ENCODE results near the gene RTN4RL2.

The RTN4RL2 gene

DNA sequence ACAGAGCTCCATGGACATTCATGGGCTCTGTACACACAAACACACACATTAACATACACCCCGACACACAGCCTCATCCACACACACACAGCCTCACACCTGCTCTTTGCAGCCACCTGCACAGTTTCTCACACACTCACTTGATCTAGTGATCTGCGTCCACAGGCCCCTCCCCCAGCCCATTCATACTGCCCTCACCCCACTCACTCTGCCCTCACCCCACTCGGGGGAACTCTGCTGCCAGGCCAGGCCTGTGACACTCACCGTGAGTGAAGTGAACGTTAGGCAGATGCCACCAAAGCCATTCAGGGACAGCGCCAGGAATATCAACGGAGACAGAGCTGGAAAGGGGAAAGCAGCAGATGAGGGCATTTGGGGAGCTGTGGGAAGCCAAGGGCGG, 40.2 kb downstream of the RTN4RL2 start:
- DNase-seq (ENCODE audit: low spot score) = no peak

DNA sequence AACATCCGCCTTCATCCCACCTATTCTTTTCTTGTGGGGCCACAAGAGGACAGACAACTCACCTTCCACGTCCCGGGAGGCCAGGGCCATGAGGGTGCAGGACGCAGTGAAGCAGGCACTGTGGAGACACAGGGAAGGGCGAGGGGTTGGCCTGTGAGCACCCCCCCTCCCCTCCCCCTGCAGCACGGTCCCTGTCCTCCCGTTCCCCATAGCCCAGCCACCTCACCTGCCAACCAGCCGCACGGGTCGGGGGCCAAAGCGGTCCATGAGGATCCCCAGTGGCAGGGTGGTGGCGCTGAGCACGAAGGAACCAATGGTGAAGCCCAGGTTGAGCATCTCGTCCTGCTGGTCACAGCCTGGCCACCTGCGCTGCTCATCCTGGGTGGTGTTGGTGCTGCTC, 40.6 kb downstream of the RTN4RL2 start:
- DNase-seq (ENCODE audit: low spot score) = no peak

DNA sequence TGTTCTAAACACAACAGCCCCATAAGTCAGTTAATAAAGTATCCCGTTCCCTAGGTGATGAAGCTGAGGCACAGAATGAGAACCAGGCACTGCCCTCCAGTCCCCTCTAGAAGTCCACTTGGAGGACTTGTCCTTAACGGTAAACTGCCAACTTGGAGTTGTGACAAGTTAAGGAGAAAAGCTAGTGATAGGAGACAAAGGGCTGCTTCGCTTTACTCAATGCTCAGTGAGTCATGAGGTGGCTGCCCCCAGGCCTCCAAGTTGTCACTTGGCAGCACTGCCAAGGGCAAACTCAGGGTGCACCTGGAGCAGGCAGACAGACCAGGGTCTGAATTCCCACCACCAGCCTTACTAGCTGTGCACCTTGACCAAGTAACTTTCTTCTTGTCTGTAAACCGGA, 41.6 kb downstream of the RTN4RL2 start:
- DNase-seq (ENCODE audit: low spot score) = no peak

DNA sequence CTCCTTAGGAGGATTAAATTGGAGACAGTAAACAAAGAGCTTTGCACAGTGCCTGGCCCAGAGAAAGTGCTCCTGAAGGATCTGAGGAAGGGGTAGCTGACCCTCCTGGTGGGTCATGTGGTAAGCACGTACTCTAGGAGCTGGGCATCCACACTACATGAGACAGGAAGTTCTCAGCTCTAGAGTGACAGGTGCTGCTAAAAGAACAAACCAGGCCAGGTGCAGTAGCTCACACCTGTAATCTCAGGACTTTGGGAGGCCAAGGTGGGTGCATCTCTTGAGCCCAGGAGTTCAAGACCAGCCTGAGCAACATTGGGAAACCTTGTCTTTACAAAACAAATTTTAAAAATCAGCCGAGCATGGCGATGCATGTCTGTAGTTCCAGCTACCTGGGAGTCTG, 42.0 kb downstream of the RTN4RL2 start:
- DNase-seq (ENCODE audit: low spot score) = no peak

DNA sequence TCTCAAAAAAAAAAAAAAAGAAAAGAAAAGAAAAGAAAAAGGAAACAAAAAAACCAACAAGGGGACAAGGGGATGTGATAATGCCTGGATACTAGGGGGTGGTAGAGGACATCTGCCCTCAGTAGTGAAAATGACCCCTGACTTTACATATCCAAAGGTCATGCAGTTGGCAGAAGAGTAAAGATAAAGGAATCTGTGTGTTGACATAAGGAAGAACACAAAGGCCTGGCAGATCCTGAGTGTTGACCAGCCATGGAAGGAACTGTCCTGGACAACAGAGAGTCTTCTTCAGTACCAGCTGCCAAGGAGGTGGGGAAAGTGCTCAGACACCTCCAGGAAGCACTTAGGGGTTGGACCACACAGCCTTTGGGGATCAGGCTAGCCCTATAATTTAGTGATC, 42.5 kb downstream of the RTN4RL2 start:
- no peak for DNase-seq (ENCODE audit: low spot score)

DNA sequence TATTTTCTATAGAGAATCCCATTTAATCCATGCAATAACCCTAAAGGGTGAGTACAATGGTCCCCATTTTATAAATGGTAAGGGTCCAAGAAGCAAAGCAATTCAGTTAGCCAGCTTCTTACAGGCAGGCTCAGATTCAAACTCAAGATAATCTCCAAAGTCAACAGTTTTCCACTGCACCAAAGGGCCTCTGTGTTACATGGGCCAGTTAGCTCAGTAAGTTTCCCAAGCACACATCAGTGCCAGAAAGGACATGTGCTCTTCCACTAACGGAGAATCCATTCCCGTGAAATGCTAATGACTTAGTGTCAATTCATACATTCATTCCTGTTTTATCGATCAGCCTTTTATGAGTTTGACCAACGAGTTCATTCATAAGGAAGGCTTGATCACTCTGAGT, 44.2 kb downstream of the RTN4RL2 start:
- DNase-seq (ENCODE audit: low spot score) = no peak

DNA sequence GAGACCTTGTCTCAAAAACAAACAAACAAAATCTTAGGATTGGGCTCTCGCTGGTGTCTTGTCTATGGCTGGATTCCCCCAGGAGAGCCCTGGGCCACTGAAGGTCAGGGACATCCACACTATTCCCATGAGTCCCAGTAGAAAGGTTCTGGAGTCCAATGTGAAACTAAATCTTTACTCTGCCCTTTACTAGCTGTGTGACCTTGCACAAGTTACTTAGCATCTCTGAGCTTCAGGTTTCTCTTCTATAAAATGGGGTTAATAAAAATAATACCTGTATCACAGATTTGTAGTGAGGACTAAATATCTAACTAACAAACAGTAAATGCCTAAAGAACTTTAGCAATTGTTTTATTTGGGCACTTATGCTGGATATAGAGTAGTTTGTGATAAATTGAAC, 46.2 kb downstream of the RTN4RL2 start:
- no peak for DNase-seq (ENCODE audit: low spot score)

DNA sequence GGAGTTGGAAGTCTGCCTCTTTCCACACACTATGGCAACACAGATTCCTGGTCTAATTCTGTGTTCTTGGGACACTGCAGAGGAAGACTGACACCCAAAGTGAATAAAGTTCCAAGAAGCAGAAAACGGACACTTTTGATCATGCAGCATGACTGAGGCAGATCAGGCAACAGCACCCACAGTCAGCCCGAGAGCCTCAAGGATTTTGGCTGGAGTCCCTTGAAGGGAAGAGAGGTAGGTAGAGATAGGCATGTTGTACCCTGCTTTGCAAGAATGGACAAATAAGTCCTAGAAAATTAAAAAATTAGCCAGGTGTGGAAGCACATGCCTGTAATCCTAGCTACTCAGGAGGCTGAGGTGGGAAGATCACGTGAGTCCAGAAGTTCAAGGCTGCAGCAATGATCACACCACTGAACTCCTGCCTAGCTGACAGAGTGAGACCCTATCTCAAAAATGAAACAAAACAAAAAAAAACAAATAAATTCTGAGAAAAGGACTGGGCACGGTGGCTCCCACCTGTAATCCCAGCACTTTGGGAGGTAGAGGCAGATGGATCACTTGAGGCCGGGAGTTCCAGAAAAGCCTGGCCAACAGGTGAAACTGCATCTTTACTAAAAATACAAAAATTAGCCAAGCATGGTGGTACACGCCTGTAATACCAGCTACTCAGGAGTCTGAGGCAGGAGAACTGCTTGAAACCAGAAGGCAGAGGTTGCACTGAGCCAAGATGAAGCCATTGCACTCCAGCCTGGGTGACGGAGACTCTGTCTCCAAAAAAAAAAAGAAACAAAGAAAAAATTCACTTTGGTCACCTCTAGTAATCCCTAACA, 48.2 kb downstream of the RTN4RL2 start:
- DNase-seq (ENCODE audit: low spot score) = no peak

DNA sequence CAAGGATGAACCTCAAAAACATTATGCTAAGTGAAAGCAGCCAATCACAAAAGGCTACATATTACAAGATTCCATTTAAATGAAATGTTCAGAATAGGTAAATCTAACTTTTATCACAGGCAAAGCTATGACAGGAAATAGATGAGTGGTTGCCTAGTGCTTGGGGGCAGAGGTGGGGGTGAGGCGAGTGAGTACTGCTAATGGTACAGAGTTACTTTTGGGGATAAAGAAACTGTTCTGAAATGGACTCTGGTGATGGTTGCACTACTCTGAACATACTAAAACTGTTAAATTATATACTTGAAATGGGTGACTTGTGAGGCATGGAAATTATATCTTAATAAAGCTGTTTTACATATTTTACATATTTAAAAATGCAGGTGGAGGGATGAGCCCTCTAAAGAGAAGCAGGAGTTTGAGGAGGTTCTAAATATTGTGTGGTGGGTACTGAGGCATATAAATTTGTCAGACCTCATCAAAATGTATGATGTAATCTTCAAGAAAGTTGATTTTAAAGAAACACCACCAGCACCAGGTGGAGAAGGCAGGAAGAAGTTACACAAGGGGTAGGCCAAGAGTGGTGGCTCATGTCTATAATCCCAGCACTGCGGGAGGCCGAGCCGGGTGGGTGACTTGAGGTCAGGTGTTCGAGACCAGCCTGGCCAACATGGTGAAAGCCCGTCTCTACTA, 51.6 kb downstream of the RTN4RL2 start:
- DNase-seq (ENCODE audit: low spot score) = no peak

DNA sequence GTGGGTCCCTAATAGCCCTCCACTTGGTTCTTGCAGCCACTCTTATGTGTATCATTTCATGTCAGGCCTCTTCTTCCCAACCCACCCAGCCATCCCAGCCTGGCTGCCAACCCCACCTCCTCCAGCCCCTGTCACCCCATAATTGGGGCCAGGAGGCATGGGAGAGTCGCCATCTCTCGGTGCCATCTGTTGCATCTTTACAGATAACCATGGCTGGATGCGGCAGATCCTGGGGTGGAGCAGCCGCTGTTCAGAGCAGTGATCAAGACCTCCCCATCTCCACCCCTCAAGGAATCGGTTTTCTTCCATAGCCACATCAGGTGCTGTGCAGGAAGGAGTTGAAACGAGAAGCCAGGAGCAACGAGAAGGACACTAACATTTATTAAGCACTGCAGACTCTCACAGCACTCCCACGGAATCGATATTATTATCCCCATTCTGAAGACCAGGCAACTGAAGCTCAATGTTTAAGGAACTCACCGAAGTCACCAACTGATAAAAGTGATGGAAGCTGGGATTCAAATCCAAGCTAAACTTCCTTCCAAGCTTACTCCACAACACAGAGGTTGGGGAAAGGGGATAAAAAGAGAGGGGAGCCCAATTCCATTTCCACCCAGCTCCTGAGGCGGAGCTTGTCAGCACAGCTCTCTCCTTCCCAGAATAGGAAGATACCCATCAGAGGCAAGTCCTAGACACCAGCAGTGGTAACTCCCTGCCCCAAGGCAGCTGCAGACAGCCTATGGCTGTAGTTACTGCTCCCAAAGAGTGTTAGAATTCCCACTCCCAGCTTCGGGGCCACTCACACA, 52.5 kb downstream of the RTN4RL2 start:
- no peak for DNase-seq (ENCODE audit: low spot score)

DNA sequence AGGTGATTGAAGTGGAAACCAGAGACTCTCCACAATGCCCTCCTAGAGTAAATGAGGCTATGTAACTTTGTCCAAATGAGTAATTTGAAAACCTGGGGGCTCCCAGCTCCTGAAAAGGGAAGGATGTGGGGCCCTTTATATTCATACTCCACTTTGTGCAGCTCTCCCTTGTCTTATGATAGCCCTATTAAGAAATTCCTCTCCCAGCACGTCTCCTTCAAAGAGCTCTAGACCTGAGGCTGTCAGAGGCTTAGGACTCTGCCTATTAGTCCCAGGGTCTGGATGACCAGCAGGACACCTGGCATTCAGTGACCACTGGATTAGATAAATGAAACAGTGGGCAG, 53.1 kb downstream of the RTN4RL2 start:
- DNase-seq (ENCODE audit: low spot score) = no peak

DNA sequence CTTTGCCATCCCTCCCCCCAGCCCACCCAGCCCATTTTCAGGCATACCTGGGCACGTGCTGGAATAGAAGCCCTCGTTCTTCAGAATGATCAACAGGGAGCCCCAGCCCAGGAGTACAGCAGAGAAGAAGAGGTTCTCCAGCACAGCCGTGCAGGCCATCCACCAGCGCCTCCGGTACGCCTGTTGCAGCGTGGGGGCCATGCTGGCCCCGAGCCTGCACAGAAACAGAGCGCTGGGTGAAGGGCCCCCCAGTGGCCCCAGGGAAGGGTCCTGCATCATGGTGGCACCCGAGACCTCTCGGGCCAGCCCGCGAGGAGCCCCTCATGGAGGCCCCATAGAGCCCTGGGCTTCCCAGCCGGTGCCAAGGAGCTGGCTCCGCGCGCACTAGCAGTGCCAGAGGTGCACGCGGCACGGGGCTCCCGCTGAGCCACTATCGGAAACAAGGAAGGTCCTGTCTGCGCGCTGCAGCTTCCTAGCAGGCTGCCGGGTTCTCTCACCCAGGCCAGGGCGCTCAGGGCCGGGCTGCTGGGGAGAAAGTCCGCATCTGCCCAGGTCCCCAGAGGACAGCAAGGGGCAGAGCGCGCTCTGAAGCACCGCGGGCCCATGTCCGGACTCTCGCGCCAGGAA, 53.7 kb downstream of the RTN4RL2 start:
- peak; percentile 52 for DNase-seq (ENCODE audit: low spot score)

DNA sequence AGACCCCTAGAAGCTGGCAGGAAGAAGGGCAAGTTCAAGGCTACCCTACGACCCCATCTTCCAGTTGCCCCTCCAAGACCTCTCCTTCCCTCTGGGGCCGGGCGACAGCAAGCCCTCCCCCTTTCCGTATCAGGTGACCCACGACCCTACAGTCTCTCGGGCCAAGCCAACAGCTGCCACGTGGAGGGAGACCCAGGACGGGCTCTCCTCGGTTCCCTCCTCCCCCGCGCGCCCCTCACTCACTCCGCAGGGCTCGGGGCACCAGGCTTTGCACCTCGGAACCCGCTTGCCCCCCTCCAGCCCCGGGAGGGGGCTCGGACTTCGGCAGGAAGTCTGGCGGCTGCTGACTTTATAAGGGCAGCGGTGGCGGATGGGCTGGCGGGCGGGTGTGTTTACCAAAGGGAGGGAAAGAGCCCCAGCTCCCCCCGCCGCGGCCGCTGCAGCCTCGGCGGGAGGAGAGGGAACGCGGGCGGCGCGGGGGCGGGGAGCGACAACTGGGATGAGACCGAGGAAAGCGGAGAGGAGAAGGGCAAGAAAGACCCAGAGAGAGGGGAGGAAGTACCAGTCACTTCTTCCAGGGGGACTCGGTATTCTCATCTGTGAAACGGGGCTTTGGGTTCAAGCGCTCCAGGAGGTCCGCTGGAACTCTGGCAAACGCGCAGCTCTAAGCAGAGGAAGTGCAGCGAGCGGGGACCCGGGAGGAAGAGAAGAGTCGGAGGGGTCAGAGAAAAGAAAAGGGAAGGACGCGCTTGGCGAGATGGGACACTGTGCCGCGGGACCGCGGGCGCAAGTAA, 54.4 kb downstream of the RTN4RL2 start:
- DNase-seq (ENCODE audit: low spot score) = peak; percentile 59

DNA sequence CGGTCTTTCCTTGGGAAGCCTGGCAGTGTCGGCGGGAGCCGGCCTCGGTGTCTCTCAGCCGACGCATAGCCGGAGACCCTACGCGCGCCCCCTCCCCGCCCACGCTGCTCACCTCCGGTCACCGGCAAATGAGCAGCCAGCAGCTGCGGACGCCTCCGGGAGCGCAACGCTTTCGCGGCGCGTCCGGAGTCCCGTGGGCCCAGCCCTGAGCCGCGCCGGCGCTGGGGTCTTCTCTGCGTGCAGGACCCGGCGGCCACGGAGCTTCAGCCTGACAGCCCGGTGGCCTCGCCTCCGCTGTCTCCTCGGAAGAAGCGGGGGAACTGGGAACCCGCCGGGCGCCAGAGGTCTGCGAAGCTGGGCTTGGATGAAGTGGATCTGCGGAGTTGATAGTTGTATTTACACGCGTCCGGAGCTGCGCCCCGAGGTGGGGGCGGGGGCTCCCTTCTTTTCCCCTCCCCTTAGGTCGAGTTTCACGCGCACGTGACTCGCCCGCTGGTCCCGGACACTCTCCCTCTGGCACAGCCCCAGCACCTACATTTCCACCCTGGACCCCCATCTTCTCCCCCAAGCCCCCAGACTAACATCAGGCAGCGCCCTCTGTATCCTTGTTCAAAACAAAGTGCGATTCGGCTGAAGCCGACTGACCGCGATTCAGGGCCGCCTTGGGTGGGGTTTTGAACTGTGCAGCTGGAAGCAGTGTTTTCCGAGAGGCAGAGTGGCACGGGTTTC, 55.2 kb downstream of the RTN4RL2 start, which contains the start of gene SLC43A1:
SLC43A1 (minus strand) TSS at position 371 of the 729 bp plus-strand sequence. CDS start 1,591 bp downstream, outside the sequence.
- peak; percentile 67 for DNase-seq (ENCODE audit: low spot score)

DNA sequence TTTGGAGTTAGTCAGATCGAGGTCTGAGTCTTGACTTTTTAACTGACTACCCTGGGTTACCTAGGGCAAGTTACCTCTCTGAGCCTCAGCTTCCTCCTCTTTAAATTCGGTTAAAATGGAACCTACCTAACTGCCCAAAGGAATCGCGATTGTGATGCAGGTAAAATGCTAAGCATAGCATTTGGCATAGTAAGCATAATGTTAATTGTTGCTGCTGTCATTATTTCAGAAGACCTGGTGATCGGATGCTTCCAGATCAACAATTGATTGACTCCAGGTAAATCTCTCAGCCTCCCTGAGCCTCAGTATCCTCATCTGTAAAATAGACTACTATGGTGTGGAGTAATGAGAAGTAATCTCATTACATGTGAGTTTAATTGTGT, 55.7 kb downstream of the RTN4RL2 start:
- no peak for DNase-seq (ENCODE audit: low spot score)

DNA sequence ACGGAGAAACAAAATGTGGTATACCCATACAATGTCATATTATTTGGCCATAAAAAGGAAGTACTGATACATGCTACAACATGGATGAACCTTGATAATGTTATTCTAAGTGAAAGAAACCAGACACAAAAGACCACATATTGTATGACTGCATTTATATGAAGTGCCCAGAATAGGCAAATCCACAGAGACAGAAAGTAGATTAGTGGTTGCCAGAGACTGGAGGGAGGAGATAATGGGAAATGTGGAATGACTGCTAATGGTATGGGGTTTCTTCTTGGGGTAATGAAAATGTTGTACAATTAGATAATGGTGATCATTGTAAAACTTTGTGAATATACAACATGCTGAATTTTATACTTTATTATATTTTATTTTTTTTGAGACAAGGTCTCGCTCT, 60.8 kb downstream of the RTN4RL2 start:
- no peak for DNase-seq (ENCODE audit: low spot score)

DNA sequence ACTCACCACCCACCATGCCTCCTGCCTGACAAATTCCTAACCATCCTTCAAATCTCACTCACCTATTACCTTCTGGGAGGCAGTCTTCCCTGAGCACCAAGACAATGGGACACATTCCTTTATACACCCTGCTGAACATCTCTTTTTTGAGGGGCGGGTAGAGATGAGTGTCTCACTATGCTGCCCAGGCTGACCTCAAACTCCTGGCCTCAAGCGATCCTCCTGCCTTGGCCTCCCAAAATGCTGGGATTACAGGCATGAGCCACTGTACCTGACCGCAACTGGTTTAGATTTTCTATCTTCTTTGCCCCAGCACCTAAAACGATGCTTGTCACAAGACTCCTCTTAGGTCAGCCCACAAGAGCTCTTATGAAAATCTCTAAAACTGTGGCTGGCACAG, 63.1 kb downstream of the RTN4RL2 start:
- no peak for DNase-seq (ENCODE audit: low spot score)
